Heart right ventricle (tissue), 16 donors: ENCODE results near the gene CFAP54. TPM values are rescaled to one million over a fixed set of nuclear protein-coding genes. Genes with fewer than 3 reads are reported as not detected.

ENCODE experiments used
- ATAC-seq, 8 donors: fragments of 200-7000 bp; cut with Tn5 transposase; one replicate each; pipeline ENCODE4 v1.9.1; 2020; ENCODE audit warnings: mild to moderate bottlenecking in 8 of 8, moderate library complexity in 8 of 8, moderate number of reproducible peaks in 1 of 8
- DNase-seq, 2 donors: peaks; one replicate each; pipeline ENCODE4 v3.0.0-alpha.2; 2020
- H3K27ac ChIP-seq, 10 donors: fragments of 200-600 bp; sonication (generic) in 2 of 10; one replicate each; pipeline versions ENCODE4 v1.5.0 to v1.8.0; 2020 to 2022; ENCODE audit warnings: mild to moderate bottlenecking in 3 of 10
- H3K27me3 ChIP-seq, 7 donors: fragments of 200-600 bp; one replicate each; pipeline ENCODE4 v1.8.0; 2021 to 2022; ENCODE audit warnings: mild to moderate bottlenecking in 2 of 7
- H3K36me3 ChIP-seq, 9 donors: fragments of 200-600 bp; sonication (generic) in 1 of 9; one replicate each; pipeline versions ENCODE4 v1.5.0 to v1.8.0; 2020 to 2022; ENCODE audit warnings: mild to moderate bottlenecking in 2 of 9
- H3K4me1 ChIP-seq, 9 donors: fragments of 200-600 bp; sonication (generic) in 1 of 9; one replicate each; pipeline versions ENCODE4 v1.5.0 to v1.8.0; 2020 to 2022; ENCODE audit warnings: mild to moderate bottlenecking in 4 of 9
- H3K4me3 ChIP-seq, 10 donors: fragments of 200-600 bp; sonication (generic) in 2 of 10; one replicate each; pipeline versions ENCODE4 v1.5.0 to v1.8.0; 2020 to 2022; ENCODE audit warnings: mild to moderate bottlenecking in 7 of 10, moderate library complexity in 2 of 10
- H3K9me3 ChIP-seq, 11 donors: fragments of 200-600 bp in 10 of 11; sonication (generic) in 2 of 11; one replicate each; pipeline versions ENCODE4 v1.5.0 to v1.8.0; 2013 to 2022; ENCODE audit warnings: mild to moderate bottlenecking in 2 of 11, control low read depth in 1 of 11, moderate library complexity in 1 of 11
- CTCF ChIP-seq, 9 donors: fragments of 200-600 bp; sonication (generic) in 2 of 9; IDR thresholded peaks; one replicate each; pipeline versions ENCODE4 v1.5.0 to v1.8.0; 2021 to 2022; ENCODE audit warnings: antibody characterized with exemption in 9 of 9, mild to moderate bottlenecking in 5 of 9, moderate library complexity in 1 of 9
- WGBS, 2 donors: extraction: QIAGEN DNeasy Blood & Tissue Kit; methylation state at CpG; one replicate each; pipeline ENCODE4 v1.1.7; 2013; ENCODE audit warnings: inconsistent platforms in 1 of 2; 5-methylcytosine and 5-hydroxymethylcytosine counted together
- intact Hi-C, 10 donors: fragments of 100-400 bp; cut with DNase I; formaldehyde crosslinking; loops; one replicate each; pipeline versions ENCODE4 v1.11.1 to v1.14.2; 2022
- polyA plus RNA-seq, 2 donors: library from polyadenylated mRNA; stranded (reverse); fragments of 200-250 nt; gene quantifications; one replicate each; pipeline ENCODE4 v1.2.3, GENCODE V29; 2013
- total RNA-seq, 10 donors: library from RNA; stranded (reverse); fragmentation: NEBNext Ultra II Directional in 3 of 10; extraction: Animal tissue kit (Norgen Biotek cat#: 25700) in 3 of 10; gene quantifications; one replicate each; pipeline versions ENCODE4 v1.2.1 to v1.2.4, GENCODE V29; 2021 to 2023
- donor health status: Arrhythmogenic right ventricular cardiomyopathy.
- donor health status: ischemic (EF 13 %, LVEDD 7.1; RV severe dilation, severe dysfunction).
- donor health status: healthy with polysubstance abuse.
- donor health status: DM: no; HTN: yes; CAD: no.
- donor health status: DM: no; HTN: no; CAD: no.
- donor health status: ischemic (EF 25% LVEDD 6.9; RV normal size, moderate dysfunction).
- donor health status: ischemic (EF 25% LVEDD 5.7; RV mildly dilated, moderate dysfunction).
- donor health status: healthy.
- donor health status: DM: yes; HTN: yes; CAD: no.
- donor health status: Ischemic cardiomyopathy.
- donor health status: ischemic (EF 35%, LVEDD 5.7; RV mildly dilated, moderate dysfunction).
- donor health status: nonischemic (EF 11% LVEDD 7.7; RV severe dilation, severe dysfunction).
- donor health status: DM: yes; HTN: yes; CAD: no.
- donor health status: PGD.
- donor health status: ischemic (EF 29% LVEDD 5.4; RV normal size, mild dysfunction).
- donor health status: nonischemic (EF 23%, LVEDD 6.1; RV moderate dilation, normal function).

The CFAP54 gene
- total and polyA plus RNA-seq, 12 donors: 0.07 to 0.35 (median 0.21) TPM; not detected in 2

- no peak for TF ChIP-seq CTCF (IDR thresholded peaks at IDR 0.05)
- intact Hi-C loops: no loop called here
- ATAC-seq: no peak
- no peaks in the 10 kb centered on the region for H3K9me3 ChIP-seq
- no peaks in the 10 kb centered on the region for H3K36me3 ChIP-seq
- no peak overlapping the region for H3K4me3 ChIP-seq
- H3K4me1 ChIP-seq: no peaks in the 10 kb centered on the region
- DNase-seq: no peak
- H3K27ac ChIP-seq: no peak overlapping the region
- WGBS, 2 donors: 35 to 38% methylated on average over 3 of the region's 3 CpGs
- H3K27me3 ChIP-seq: no peaks in the 10 kb centered on the region
Observed at GRCh38 chr12:96850676-96851075, 361.3 kb downstream of the CFAP54 start.

GRCh38 chr12:96858162-96858561 is 368.8 kb downstream of the CFAP54 start:
- no peak for TF ChIP-seq CTCF (IDR thresholded peaks at IDR 0.05)
- Histone ChIP-seq H3K9me3 (peaks cover 0 to 11% (median 0%) of the 10 kb centered on the region in 11 donors), H3K27ac (no peak overlapping the region), H3K36me3 (no peaks in the 10 kb centered on the region), H3K27me3 (peaks cover 0 to 6% (median 0%) of the 10 kb centered on the region in 7 donors), H3K4me3 (no peak overlapping the region), H3K4me1 (no peaks in the 10 kb centered on the region)
- ATAC-seq (no peak), DNase-seq (no peak)
- WGBS, 2 donors: 68 to 75% methylated on average over 1 of the region's 1 CpG
- intact Hi-C loops: no loop called here

- no peak for TF ChIP-seq CTCF (IDR thresholded peaks at IDR 0.05)
- no peak overlapping the region for H3K27ac ChIP-seq
- no peak overlapping the region for H3K4me3 ChIP-seq
- intact Hi-C loops: no loop called here
- ATAC-seq: no peak
- H3K9me3 ChIP-seq: peaks cover 0 to 11% (median 0%) of the 10 kb centered on the region in 11 donors
- no peaks in the 10 kb centered on the region for H3K36me3 ChIP-seq
- WGBS, 2 donors: 63 to 74% methylated on average over 2 of the region's 2 CpGs
- no peak for DNase-seq
- H3K4me1 ChIP-seq: no peaks in the 10 kb centered on the region
- H3K27me3 ChIP-seq: peaks cover 0 to 6% (median 0%) of the 10 kb centered on the region in 7 donors
Observed at GRCh38 chr12:96861656-96862055, 372.3 kb downstream of the CFAP54 start.

GRCh38 chr12:96862326-96862725 is 372.9 kb downstream of the CFAP54 start:
- no peaks in the 10 kb centered on the region for H3K36me3 ChIP-seq
- peaks cover 0 to 6% (median 0%) of the 10 kb centered on the region in 11 donors for H3K9me3 ChIP-seq
- H3K27ac ChIP-seq: no peak overlapping the region
- no peak for ATAC-seq
- H3K27me3 ChIP-seq: peaks cover 0 to 6% (median 0%) of the 10 kb centered on the region in 7 donors
- intact Hi-C loops: no loop called here
- 42 to 58% methylated on average over 1 of the region's 1 CpG for WGBS, 2 donors
- TF ChIP-seq CTCF (IDR thresholded peaks at IDR 0.05): no peak
- DNase-seq: no peak
- no peak overlapping the region for H3K4me3 ChIP-seq
- H3K4me1 ChIP-seq: no peaks in the 10 kb centered on the region
